GM12878 (cell line): ENCODE measurements around the gene FARS2. TPM values are rescaled to one million over a fixed set of nuclear protein-coding genes. Genes with fewer than 3 reads are reported as not detected.
A peak's percentile ranks its signal among the peaks of the same experiment; 100 is the strongest.

Source experiments
- ATAC-seq: fragments of 200-7000 bp; cut with Tn5 transposase; 3 replicates; pipeline ENCODE4 v1.9.1; 2020; ENCODE audit warnings: mild to moderate bottlenecking, moderate library complexity
- BruUV-seq: library from RNA; stranded (reverse); fragments of 400-500 nt; replicated peaks from 2 replicates; lab custom pipeline; 2021; lab: Mats Ljungman, UMichigan
- CTCF ChIA-PET: fragments of 300-600 bp; sonication (Branson Sonifier 250); formaldehyde crosslinking; extraction: SDS; loops from one replicate; lab custom pipeline; 2021; ENCODE audit warnings: inconsistent platforms; lab: Yijun Ruan, JAX
- POLR2A ChIA-PET: fragments of 350-600 bp; formaldehyde crosslinking; extraction: SDS; loops from one replicate; lab custom pipeline; 2021; ENCODE audit warnings: inconsistent platforms; lab: Charles Lee
- RAD21 ChIA-PET: fragments of 300-600 bp; sonication (Branson Sonifier 250); formaldehyde crosslinking; loops from one replicate; lab custom pipeline; 2023; ENCODE audit warnings: antibody characterized with exemption; ENCODE audit not compliant: unreplicated experiment; lab: Charles Lee
- SMC1A ChIA-PET: fragments of 300-600 bp; sonication (Branson Sonifier 250); formaldehyde crosslinking; loops from one replicate; lab custom pipeline; 2023; ENCODE audit not compliant: unreplicated experiment, uncharacterized antibody; lab: Charles Lee
- DNase-seq: peaks from one replicate; pipeline ENCODE4 v3.0.0-alpha.2; 2011; ENCODE audit warnings: low read depth, low spot score
- FAIRE-seq: peaks from 3 replicates; lab custom pipeline; 2011; peaks lifted over from hg19 to GRCh38; lab: Jason Lieb, UNC
- H2AFZ ChIP-seq: 2 replicates; pipeline ENCODE4 v1.6.0; 2011; ENCODE audit warnings: low read depth, low read length, control low read depth; ENCODE audit not compliant: control insufficient read depth
- H3K27ac ChIP-seq: 2 replicates; pipeline ENCODE4 v1.5.1; 2011; ENCODE audit warnings: control low read depth; ENCODE audit not compliant: control insufficient read depth, insufficient read depth
- H3K27me3 ChIP-seq, 2 experiments: replicated peaks in 1 of 2; 2 replicates each; pipeline versions ENCODE4 v1.6.0 to v1.6.1; 2011; ENCODE audit warnings: low read length in 1 of 2; ENCODE audit not compliant: control insufficient read depth in 2 of 2, insufficient read depth in 2 of 2
- H3K36me3 ChIP-seq, 2 experiments: 2 replicates each; pipeline ENCODE4 v1.5.1; 2011; ENCODE audit warnings: low read length in 1 of 2; ENCODE audit not compliant: control insufficient read depth in 2 of 2, insufficient read depth in 2 of 2
- H3K4me1 ChIP-seq: 2 replicates; pipeline ENCODE4 v1.6.1; 2011; ENCODE audit warnings: mild to moderate bottlenecking, low read length, moderate library complexity, mixed read lengths; ENCODE audit not compliant: control insufficient read depth, insufficient read depth
- H3K4me2 ChIP-seq: 2 replicates; pipeline ENCODE4 v1.6.0; 2011; ENCODE audit warnings: control low read depth; ENCODE audit not compliant: control insufficient read depth, insufficient read depth
- H3K4me3 ChIP-seq: fragments of 200-600 bp; sonication (generic); 2 replicates; pipeline ENCODE4 v1.5.1; 2016
- H3K79me2 ChIP-seq: 2 replicates; pipeline ENCODE4 v1.6.0; 2011; ENCODE audit warnings: low read length; ENCODE audit not compliant: control insufficient read depth, insufficient read depth
- H3K9ac ChIP-seq: 2 replicates; pipeline ENCODE4 v1.8.0; 2011; ENCODE audit warnings: low read length, control low read depth, mixed read lengths; ENCODE audit not compliant: control insufficient read depth, insufficient read depth
- H3K9me3 ChIP-seq: replicated peaks from 3 replicates; pipeline ENCODE4 v1.5.1; 2011; ENCODE audit warnings: mild to moderate bottlenecking, low read length; ENCODE audit not compliant: control insufficient read depth, insufficient read depth
- H4K20me1 ChIP-seq: 2 replicates; pipeline ENCODE4 v1.6.0; 2011; ENCODE audit not compliant: control insufficient read depth, insufficient read depth
- RAD21 ChIP-seq: IDR thresholded peaks from 2 replicates; pipeline ENCODE4 v1.6.1; 2011; ENCODE audit warnings: mild to moderate bottlenecking, low read depth, low read length, moderate library complexity; ENCODE audit not compliant: insufficient read depth
- RBBP5 ChIP-seq: fragments of 200-600 bp; sonication (generic); conservative IDR thresholded peaks from 2 replicates; pipeline ENCODE4 v1.6.1; 2016
- WGBS: methylation state at CpG from one replicate; pipeline ENCODE4 v1.1.6; 2016; ENCODE audit warnings: low lambda C conversion rate; ENCODE audit not compliant: insufficient replicate concordance, insufficient coverage; ENCODE audit errors: missing lambda C conversion rate; 5-methylcytosine and 5-hydroxymethylcytosine counted together
- in situ Hi-C: fragments of 300-500 bp; cut with MboI; formaldehyde crosslinking; loops from 9 replicates; pipeline ENCODE4 v1.14.3; 2018; ENCODE audit warnings: mixed read lengths
- intact Hi-C: fragments of 100-400 bp; cut with micrococcal nuclease; formaldehyde crosslinking; loops from one replicate; pipeline ENCODE4 v1.14.2; 2022; ENCODE audit not compliant: unreplicated experiment
- polyA plus RNA-seq, 11 experiments: library from polyadenylated mRNA; depleted of rRNA in 4 of 11; unstranded in 6 of 11; stranded (reverse) in 5 of 11; fragments of >200 nt; fragmentation: Nextera tagmentation in 4 of 11; fragmentation: Illumina TruSeq in 1 of 11; extraction: Ambion mirVana in 4 of 11; extraction: Trizol in 1 of 11; gene quantifications; 1 replicate in 1 of 11; 2 replicates in 10 of 11; pipeline versions ENCODE4 v1.2.1 to v1.2.3, GENCODE V29; 2011 to 2016; ENCODE audit warnings: inconsistent platforms in 2 of 11, missing spikeins in 2 of 11, low read depth in 1 of 11
- total RNA-seq, 4 experiments: library from RNA; depleted of rRNA in 3 of 4; stranded (reverse); fragments of >200 nt in 3 of 4; fragmentation: Illumina TruSeq in 1 of 4; extraction: Trizol in 1 of 4; gene quantifications; 2 replicates each; pipeline versions ENCODE4 v1.2.1 to v1.2.3, GENCODE V29; 2013 to 2021
- TF ChIP-seq, protein P1 (sequence below): IDR thresholded peaks from 2 replicates; pipeline ENCODE4 v1.6.1; 2011; ENCODE audit warnings: mild to moderate bottlenecking, low read depth, low read length, moderate library complexity; ENCODE audit not compliant: insufficient replicate concordance
- TF ChIP-seq, protein P2 (sequence below): fragments of 150-350 bp; IDR thresholded peaks from 2 replicates; pipeline ENCODE4 v1.6.1; 2016; ENCODE audit warnings: low read depth, low read length
- TF ChIP-seq, protein P3 (sequence below), 3 experiments: IDR thresholded peaks in 2 of 3; conservative IDR thresholded peaks in 1 of 3; 2 replicates each; pipeline ENCODE4 v1.5.1; 2011; ENCODE audit warnings: low read depth in 3 of 3, low read length in 3 of 3, mild to moderate bottlenecking in 3 of 3, control low read depth in 2 of 3, moderate library complexity in 2 of 3, inconsistent platforms in 1 of 3, mixed read lengths in 1 of 3; ENCODE audit not compliant: control insufficient read depth in 2 of 3, insufficient read depth in 1 of 3; ENCODE audit errors: extremely low read depth in 1 of 3

FARS2 gene
- total and polyA plus RNA-seq, 10 of the 15 experiments (the other 5 are each of a cell fraction or from before 2014, with no cell fraction given) = 16.8 to 46.7 (median 25.6) TPM

DNA sequence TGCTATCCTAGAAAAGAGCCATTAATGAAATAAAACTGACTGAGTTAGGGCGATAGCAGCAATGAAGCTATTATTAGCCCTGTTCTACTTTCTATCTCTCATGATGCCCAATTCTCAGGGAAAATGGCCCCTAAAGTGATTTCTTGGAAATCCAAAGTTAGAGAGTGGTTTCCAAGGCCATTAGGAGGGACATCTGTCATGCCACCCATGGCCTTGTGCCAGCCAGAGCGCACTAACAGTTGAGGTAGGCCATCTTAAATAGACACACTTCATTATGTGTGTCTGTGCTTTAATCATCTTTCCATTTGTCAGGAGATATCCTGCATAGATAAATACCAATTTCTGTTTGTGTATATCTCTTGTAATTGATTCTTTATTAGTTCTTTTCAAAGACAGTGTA, 483.8 kb downstream of the FARS2 start (continued):
- TF ChIP-seq, protein P1, sequence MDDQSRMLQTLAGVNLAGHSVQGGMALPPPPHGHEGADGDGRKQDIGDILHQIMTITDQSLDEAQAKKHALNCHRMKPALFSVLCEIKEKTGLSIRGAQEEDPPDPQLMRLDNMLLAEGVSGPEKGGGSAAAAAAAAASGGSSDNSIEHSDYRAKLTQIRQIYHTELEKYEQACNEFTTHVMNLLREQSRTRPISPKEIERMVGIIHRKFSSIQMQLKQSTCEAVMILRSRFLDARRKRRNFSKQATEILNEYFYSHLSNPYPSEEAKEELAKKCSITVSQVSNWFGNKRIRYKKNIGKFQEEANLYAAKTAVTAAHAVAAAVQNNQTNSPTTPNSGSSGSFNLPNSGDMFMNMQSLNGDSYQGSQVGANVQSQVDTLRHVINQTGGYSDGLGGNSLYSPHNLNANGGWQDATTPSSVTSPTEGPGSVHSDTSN = no peak
- TF ChIP-seq, protein P2, sequence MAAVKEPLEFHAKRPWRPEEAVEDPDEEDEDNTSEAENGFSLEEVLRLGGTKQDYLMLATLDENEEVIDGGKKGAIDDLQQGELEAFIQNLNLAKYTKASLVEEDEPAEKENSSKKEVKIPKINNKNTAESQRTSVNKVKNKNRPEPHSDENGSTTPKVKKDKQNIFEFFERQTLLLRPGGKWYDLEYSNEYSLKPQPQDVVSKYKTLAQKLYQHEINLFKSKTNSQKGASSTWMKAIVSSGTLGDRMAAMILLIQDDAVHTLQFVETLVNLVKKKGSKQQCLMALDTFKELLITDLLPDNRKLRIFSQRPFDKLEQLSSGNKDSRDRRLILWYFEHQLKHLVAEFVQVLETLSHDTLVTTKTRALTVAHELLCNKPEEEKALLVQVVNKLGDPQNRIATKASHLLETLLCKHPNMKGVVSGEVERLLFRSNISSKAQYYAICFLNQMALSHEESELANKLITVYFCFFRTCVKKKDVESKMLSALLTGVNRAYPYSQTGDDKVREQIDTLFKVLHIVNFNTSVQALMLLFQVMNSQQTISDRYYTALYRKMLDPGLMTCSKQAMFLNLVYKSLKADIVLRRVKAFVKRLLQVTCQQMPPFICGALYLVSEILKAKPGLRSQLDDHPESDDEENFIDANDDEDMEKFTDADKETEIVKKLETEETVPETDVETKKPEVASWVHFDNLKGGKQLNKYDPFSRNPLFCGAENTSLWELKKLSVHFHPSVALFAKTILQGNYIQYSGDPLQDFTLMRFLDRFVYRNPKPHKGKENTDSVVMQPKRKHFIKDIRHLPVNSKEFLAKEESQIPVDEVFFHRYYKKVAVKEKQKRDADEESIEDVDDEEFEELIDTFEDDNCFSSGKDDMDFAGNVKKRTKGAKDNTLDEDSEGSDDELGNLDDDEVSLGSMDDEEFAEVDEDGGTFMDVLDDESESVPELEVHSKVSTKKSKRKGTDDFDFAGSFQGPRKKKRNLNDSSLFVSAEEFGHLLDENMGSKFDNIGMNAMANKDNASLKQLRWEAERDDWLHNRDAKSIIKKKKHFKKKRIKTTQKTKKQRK = no peak

DNA sequence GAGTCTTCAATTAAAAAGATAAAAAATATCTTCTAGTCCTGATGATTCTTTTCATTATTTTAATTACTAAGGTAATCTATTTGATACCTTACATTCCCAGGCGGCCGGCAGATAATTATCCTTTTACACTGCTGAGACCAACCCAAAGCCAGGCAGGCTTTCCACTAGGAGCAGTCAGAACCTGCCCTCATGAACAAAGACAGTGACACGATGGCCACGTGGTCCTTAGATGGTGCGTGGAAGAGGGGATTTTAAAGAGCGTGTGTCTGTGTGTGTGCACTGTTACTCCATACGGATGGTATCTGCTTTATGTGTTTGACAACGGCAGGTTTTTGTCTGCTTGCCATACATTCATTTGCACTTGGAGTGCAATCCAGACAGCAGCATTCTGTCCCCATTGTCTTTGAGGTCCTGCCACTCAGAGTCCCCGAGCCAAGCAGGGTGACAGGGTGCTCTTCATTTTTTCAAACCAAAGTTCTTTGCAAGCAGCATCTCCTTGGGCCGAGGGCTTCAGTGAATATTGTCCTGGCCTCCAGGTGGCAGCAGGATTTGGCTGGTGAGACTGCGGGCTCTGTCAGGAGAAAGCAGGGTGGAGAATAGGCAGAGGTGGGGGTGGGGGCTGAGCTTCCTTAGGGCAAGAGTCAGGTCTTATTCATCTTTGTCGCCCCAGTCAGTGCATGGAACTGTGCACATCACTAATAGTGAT, 484.9 kb downstream of the FARS2 start:
- in situ Hi-C loops (no loop called here), intact Hi-C loops (no loop called here)
- H4K20me1 ChIP-seq = no peaks in the 10 kb centered on the region
- H3K27ac ChIP-seq = no peak overlapping the region
- H3K36me3 ChIP-seq = no peaks in the 10 kb centered on the region
- no peaks in the 10 kb centered on the region for H3K79me2 ChIP-seq
- no peak overlapping the region for H3K4me3 ChIP-seq
- no peaks in the 10 kb centered on the region for H3K27me3 ChIP-seq
- DNase-seq (no peak), FAIRE-seq (no peak), ATAC-seq (no peak)
- H3K9ac ChIP-seq = no peak overlapping the region
- RAD21 ChIA-PET = no interaction called here
- H3K4me1 ChIP-seq = no peaks in the 10 kb centered on the region
- peak; percentile 36 for TF ChIP-seq RAD21
- TF ChIP-seq RBBP5 = no peak
- TF ChIP-seq, protein P3, sequence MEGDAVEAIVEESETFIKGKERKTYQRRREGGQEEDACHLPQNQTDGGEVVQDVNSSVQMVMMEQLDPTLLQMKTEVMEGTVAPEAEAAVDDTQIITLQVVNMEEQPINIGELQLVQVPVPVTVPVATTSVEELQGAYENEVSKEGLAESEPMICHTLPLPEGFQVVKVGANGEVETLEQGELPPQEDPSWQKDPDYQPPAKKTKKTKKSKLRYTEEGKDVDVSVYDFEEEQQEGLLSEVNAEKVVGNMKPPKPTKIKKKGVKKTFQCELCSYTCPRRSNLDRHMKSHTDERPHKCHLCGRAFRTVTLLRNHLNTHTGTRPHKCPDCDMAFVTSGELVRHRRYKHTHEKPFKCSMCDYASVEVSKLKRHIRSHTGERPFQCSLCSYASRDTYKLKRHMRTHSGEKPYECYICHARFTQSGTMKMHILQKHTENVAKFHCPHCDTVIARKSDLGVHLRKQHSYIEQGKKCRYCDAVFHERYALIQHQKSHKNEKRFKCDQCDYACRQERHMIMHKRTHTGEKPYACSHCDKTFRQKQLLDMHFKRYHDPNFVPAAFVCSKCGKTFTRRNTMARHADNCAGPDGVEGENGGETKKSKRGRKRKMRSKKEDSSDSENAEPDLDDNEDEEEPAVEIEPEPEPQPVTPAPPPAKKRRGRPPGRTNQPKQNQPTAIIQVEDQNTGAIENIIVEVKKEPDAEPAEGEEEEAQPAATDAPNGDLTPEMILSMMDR (IDR thresholded peaks at IDR 0.05 in 2 of 3, conservative IDR thresholded peaks at IDR 0.05 in 1 of 3; ENCODE audit: control insufficient read depth in 2 of 3, extremely low read depth in 1 of 3, insufficient read depth in 1 of 3, low read depth in 3 of 3, low read length in 3 of 3) = 0 out of 6 replicates have a peak, but pooled peaks of 1 of the 3 experiments have one; percentile 1
- H2AFZ ChIP-seq = no peak overlapping the region
- POLR2A ChIA-PET = no interaction called here
- CTCF ChIA-PET = no interaction called here
- H3K4me2 ChIP-seq = no peak overlapping the region
- WGBS = 94% methylated on average over 12 of the region's 12 CpGs
- no TSS peak for BruUV-seq
- H3K9me3 ChIP-seq = no peaks in the 10 kb centered on the region
- SMC1A ChIA-PET = no interaction called here
